Adipose tissue (tissue), 3 donors: ENCODE data around the gene WFDC12. TPM values are rescaled to one million over a fixed set of nuclear protein-coding genes. Genes with fewer than 3 reads are reported as not detected.

Source experiments
- polyA plus RNA-seq, 3 donors: library from polyadenylated mRNA; stranded (reverse); fragments of 200-250 nt; gene quantifications; one replicate each; pipeline ENCODE4 v1.2.3, GENCODE V29; 2013
- donor health status: healthy with polysubstance abuse.
- donor health status: Bipolar disorder and iron deficiency.
- donor health status: healthy.

Gene WFDC12
- polyA plus RNA-seq, 3 donors = not detected

Other genes with a start within 250 kb of the WFDC12 start
- 100 to 1,000 TPM in 2 of 3 donors, 10 to 100 TPM in 1; 31.3 to 113 (median 103) TPM for gene YWHAB, start 238.8 kb downstream of the WFDC12 start, polyA plus RNA-seq
- gene PABPC1L, start 214.4 kb downstream of the WFDC12 start, polyA plus RNA-seq = 10 to 100 TPM in 1 of 3 donors, 1 to 10 TPM in 2; 5.3 to 24.7 (median 8.2) TPM
- gene TOMM34, start 164.1 kb downstream of the WFDC12 start, polyA plus RNA-seq = 10 to 100 TPM; 10.0 to 12.4 (median 10.8) TPM
- 1 to 10 TPM; 3.9 to 8.7 (median 8.0) TPM for gene STK4, start 158.0 kb downstream of the WFDC12 start, polyA plus RNA-seq
- under 1 TPM in 2 of 3 donors, not detected in 1; 0.01 to 0.05 TPM for gene KCNS1, start 23.3 kb downstream of the WFDC12 start, polyA plus RNA-seq
- gene WFDC5, start 9.3 kb downstream of the WFDC12 start, polyA plus RNA-seq = not detected
- gene PI3, start 50.4 kb upstream of the WFDC12 start, polyA plus RNA-seq = 10 to 100 TPM in 1 of 3 donors, under 1 TPM in 1, not detected in 1; 0.29 to 10.4 TPM
- gene SEMG1, start 82.6 kb upstream of the WFDC12 start, polyA plus RNA-seq = not detected
- gene SEMG2, start 96.9 kb upstream of the WFDC12 start, polyA plus RNA-seq = not detected
- 100 to 1,000 TPM in 1 of 3 donors, 10 to 100 TPM in 2; 19.9 to 109 (median 77.8) TPM for gene SLPI, start 130.1 kb upstream of the WFDC12 start, polyA plus RNA-seq
- 100 to 1,000 TPM in 1 of 3 donors, under 1 TPM in 1, not detected in 1; 0.19 to 233 TPM for gene RBPJL, start 182.4 kb upstream of the WFDC12 start, polyA plus RNA-seq
- gene MATN4, start 183.8 kb upstream of the WFDC12 start, polyA plus RNA-seq = 1 to 10 TPM in 1 of 3 donors, under 1 TPM in 1, not detected in 1; 0.07 to 4.8 TPM
- gene SDC4, start 224.0 kb upstream of the WFDC12 start, polyA plus RNA-seq = 100 to 1,000 TPM in 1 of 3 donors, 10 to 100 TPM in 2; 25.0 to 105 (median 51.1) TPM
- gene SYS1, start 238.7 kb upstream of the WFDC12 start, polyA plus RNA-seq = 10 to 100 TPM; 13.2 to 29.5 (median 21.6) TPM